Hippocampal formation (tissue), 2 donors: ENCODE measurements around the gene ZBED6.

ENCODE experiments used
- DNase-seq, 2 donors: peaks; one replicate each; lab custom pipeline; 2025; lab: John Stamatoyannopoulos, UW

Gene ZBED6

DNA sequence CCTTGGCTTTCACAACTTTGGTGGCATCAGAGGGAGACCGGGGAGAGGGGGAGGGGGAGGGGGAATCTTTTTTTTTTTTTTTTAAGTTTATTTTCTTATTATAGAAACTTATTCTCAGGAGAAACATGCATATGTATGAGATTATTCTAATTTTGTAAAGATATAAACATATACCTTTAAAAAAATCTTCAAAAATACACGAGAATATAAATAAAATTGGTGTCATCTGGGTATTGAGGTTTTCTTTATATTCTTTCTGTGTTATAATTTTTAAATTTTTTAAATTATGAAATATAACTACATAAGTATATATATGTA lies 47.1 kb downstream of the ZBED6 start:
- no peak for DNase-seq

DNA sequence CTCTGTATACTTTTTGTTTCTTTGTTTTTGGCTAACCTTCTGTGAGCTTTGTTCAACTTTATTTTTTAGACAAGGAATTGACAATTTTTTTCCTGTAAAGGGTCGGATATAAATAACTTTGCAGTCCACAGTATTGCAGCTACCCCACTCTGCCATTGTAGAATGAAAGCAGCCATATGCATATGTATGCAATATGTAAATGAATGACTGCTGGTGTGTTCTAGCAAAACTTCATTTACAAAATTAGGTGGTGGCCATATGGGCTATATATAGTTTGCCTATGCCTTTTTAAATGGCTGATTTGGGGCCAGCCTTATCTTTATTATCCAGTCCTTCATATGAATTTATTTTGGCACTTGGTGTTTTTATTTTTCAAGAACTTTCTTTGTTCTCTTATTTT lies 48.0 kb downstream of the ZBED6 start:
- DNase-seq = no peak
